Osteoblast (primary cell): Measurements from ENCODE around the gene FAM98C. TPM values are rescaled to one million over a fixed set of nuclear protein-coding genes. Genes with fewer than 3 reads are reported as not detected.

Experiments
- DNase-seq: peaks from one replicate; pipeline ENCODE4 v3.0.0; 2011; ENCODE audit warnings: low spot score, mixed read lengths; ENCODE audit not compliant: insufficient read length; ENCODE audit errors: missing footprints
- H2AFZ ChIP-seq: 2 replicates; pipeline ENCODE4 v1.6.0; 2011; ENCODE audit warnings: mild to moderate bottlenecking, low read length
- H3K27ac ChIP-seq: 2 replicates; pipeline ENCODE4 v1.5.1; 2011; ENCODE audit warnings: mild to moderate bottlenecking, low read depth, low read length, moderate library complexity
- H3K27me3 ChIP-seq: 2 replicates; pipeline ENCODE4 v1.6.0; 2012; ENCODE audit warnings: mild to moderate bottlenecking, control low read depth, inconsistent platforms, low read length, moderate library complexity; ENCODE audit not compliant: insufficient read depth
- H3K36me3 ChIP-seq: 2 replicates; pipeline ENCODE4 v1.5.1; 2011; ENCODE audit warnings: mild to moderate bottlenecking, low read length, control low read depth, moderate library complexity; ENCODE audit not compliant: insufficient read depth
- H3K4me1 ChIP-seq: 2 replicates; pipeline ENCODE4 v1.5.1; 2011; ENCODE audit warnings: mild to moderate bottlenecking, low read length, control low read depth, moderate library complexity; ENCODE audit not compliant: insufficient read depth
- H3K4me2 ChIP-seq: 2 replicates; pipeline ENCODE4 v1.6.0; 2011; ENCODE audit warnings: mild to moderate bottlenecking, low read length; ENCODE audit not compliant: insufficient read depth
- H3K4me3 ChIP-seq: fragments of 200-600 bp; sonication (generic); 3 replicates; pipeline ENCODE4 v1.5.1; 2012; ENCODE audit warnings: mild to moderate bottlenecking, low read length, inconsistent platforms; ENCODE audit not compliant: insufficient read depth
- H3K79me2 ChIP-seq: 2 replicates; pipeline ENCODE4 v1.6.0; 2012; ENCODE audit warnings: mild to moderate bottlenecking, low read length, control low read depth, inconsistent platforms; ENCODE audit not compliant: insufficient read depth
- H3K9me3 ChIP-seq: 2 replicates; pipeline ENCODE4 v1.5.1; 2011; ENCODE audit warnings: low read depth, low read length, control low read depth
- H4K20me1 ChIP-seq: 2 replicates; pipeline ENCODE4 v1.6.0; 2012; ENCODE audit warnings: mild to moderate bottlenecking, low read length, control low read depth; ENCODE audit not compliant: insufficient read depth
- total RNA-seq: library from RNA; depleted of rRNA; stranded (reverse); fragments of >200 nt; gene quantifications from 2 replicates; pipeline ENCODE4 v1.2.3, GENCODE V29; 2012
- TF ChIP-seq, protein P1 (sequence below): IDR thresholded peaks from 2 replicates; pipeline ENCODE4 v1.5.1; 2011; ENCODE audit warnings: mild to moderate bottlenecking, low read depth, low read length, moderate library complexity; ENCODE audit errors: extremely low read depth

The FAM98C gene
- total RNA-seq, 1 donor, result 14.1 TPM

DNA sequence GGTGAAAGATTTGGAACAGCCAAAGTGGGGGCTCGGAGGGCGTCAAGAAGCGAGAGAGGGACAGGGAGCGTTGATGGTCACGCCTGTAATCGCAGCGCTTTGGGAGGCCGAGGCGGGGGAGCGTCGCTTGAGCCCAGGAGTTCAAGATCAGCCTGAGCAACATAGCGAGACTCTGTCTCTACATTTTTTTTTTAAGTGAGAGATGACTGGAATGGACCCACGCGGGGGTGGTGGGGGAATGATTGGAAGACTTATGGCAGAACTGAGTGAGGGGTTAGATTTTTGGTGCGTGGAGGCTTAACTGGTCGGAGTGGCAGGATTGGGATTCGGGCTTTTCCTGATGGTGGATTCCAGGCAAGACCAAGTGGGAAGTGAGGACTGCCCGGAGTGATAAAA is 27.8 kb upstream of the FAM98C start:
- DNase-seq, result peak; percentile 70
- peaks cover 51% of the 10 kb centered on the region for H3K79me2 ChIP-seq

DNA sequence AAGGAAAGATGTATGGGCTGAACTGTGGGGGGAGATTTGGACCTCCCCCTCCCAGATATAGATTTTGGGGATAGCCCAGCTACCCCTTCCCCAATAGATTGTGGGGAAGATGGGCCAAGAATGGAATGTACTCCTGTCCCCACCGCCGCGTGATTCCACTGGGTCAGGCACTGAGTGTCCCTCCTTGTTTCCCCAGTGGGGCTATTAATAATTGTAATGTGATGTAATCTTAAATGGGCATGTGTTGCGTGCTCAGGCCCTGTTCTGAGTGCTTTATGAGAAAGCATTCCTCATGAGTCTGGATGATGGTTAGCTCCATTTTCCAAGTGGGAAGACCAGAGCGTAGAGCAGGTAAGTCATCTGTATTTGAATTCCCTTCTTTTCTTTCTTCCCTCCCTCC is 27.1 kb upstream of the FAM98C start:
- peaks cover 58% of the 10 kb centered on the region for H3K79me2 ChIP-seq
- peaks cover 36% of the 10 kb centered on the region for H4K20me1 ChIP-seq
- DNase-seq, result peak; percentile 91

More for the DNA sequence above, 27.8 kb upstream of the FAM98C start:
- H4K20me1 ChIP-seq, result peaks cover 33% of the 10 kb centered on the region
- H3K27me3 ChIP-seq, result no peaks in the 10 kb centered on the region
- H3K4me2 ChIP-seq, result peak overlapping the region; percentile 88
- peaks cover 15% of the 10 kb centered on the region for H3K4me1 ChIP-seq
- peak overlapping the region; percentile 91 for H2AFZ ChIP-seq
- H3K36me3 ChIP-seq, result peaks cover 25% of the 10 kb centered on the region
- peak overlapping the region; percentile 98 for H3K4me3 ChIP-seq
- H3K9me3 ChIP-seq, result no peaks in the 10 kb centered on the region
- TF ChIP-seq, protein P1, sequence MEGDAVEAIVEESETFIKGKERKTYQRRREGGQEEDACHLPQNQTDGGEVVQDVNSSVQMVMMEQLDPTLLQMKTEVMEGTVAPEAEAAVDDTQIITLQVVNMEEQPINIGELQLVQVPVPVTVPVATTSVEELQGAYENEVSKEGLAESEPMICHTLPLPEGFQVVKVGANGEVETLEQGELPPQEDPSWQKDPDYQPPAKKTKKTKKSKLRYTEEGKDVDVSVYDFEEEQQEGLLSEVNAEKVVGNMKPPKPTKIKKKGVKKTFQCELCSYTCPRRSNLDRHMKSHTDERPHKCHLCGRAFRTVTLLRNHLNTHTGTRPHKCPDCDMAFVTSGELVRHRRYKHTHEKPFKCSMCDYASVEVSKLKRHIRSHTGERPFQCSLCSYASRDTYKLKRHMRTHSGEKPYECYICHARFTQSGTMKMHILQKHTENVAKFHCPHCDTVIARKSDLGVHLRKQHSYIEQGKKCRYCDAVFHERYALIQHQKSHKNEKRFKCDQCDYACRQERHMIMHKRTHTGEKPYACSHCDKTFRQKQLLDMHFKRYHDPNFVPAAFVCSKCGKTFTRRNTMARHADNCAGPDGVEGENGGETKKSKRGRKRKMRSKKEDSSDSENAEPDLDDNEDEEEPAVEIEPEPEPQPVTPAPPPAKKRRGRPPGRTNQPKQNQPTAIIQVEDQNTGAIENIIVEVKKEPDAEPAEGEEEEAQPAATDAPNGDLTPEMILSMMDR, result no peak
- peak overlapping the region; percentile 95 for H3K27ac ChIP-seq

DNA sequence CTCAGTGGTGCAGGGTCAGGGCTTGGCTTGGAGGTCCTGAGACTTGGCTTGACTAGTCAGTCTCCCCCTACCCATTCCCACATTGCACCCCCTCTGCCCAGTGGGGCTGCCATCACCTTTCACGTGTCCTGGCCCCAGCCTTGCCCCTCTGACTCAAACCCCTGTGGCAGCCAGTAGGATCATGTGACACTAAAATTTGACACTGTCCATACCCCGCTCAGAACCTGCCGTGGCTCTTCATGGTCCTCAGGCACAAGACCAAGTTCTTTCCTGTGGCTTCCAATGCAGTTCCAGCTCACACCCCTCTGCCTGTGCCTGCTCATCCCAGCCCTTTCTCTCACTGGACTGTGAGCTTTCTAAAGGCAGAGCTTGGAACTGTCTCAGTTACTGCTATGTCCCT is 26.3 kb upstream of the FAM98C start:
- H3K9me3 ChIP-seq, result no peaks in the 10 kb centered on the region
- TF ChIP-seq, protein P1, result no peak
- peaks cover 15% of the 10 kb centered on the region for H3K4me1 ChIP-seq
- H3K27ac ChIP-seq, result peak overlapping the region; percentile 95
- peaks cover 42% of the 10 kb centered on the region for H4K20me1 ChIP-seq
- DNase-seq, result no peak
- peaks cover 65% of the 10 kb centered on the region for H3K79me2 ChIP-seq
- peak overlapping the region; percentile 98 for H3K4me3 ChIP-seq
- H2AFZ ChIP-seq, result no peak overlapping the region
- H3K4me2 ChIP-seq, result peak overlapping the region; percentile 88
- H3K36me3 ChIP-seq, result peaks cover 39% of the 10 kb centered on the region
- no peaks in the 10 kb centered on the region for H3K27me3 ChIP-seq

More for the DNA sequence above, 27.1 kb upstream of the FAM98C start:
- peak overlapping the region; percentile 98 for H3K4me3 ChIP-seq
- peaks cover 15% of the 10 kb centered on the region for H3K4me1 ChIP-seq
- no peaks in the 10 kb centered on the region for H3K27me3 ChIP-seq
- peaks cover 31% of the 10 kb centered on the region for H3K36me3 ChIP-seq
- H3K9me3 ChIP-seq, result no peaks in the 10 kb centered on the region
- H3K27ac ChIP-seq, result peak overlapping the region; percentile 95
- TF ChIP-seq, protein P1, result no peak
- peak overlapping the region; percentile 88 for H3K4me2 ChIP-seq
- no peak overlapping the region for H2AFZ ChIP-seq

DNA sequence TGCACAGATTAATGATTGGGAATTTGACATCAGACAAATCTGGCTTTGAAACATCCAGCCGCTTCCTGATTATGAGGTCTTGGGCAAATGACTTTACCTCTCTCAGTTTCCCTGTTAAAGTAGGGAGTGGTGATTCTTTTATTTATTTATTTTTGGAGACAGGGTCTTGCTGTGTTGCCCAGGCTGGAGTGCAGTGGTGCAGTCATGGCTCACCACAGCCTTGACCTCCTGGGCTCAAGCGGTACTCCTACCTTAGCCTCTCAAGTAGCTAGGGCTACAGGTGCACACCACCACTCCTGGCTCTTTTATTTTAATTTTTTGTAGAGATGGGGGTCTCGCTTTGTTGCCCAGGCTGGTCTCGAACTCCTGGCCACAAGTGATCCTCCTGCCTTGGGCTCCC is 25.8 kb upstream of the FAM98C start:
- peaks cover 45% of the 10 kb centered on the region for H4K20me1 ChIP-seq
- H3K27ac ChIP-seq, result no peak overlapping the region
- no peak overlapping the region for H3K4me2 ChIP-seq
- no peak overlapping the region for H3K4me3 ChIP-seq
- H2AFZ ChIP-seq, result no peak overlapping the region
- peaks cover 44% of the 10 kb centered on the region for H3K36me3 ChIP-seq
- TF ChIP-seq, protein P1, result no peak
- no peaks in the 10 kb centered on the region for H3K27me3 ChIP-seq
- peaks cover 15% of the 10 kb centered on the region for H3K4me1 ChIP-seq
- peaks cover 66% of the 10 kb centered on the region for H3K79me2 ChIP-seq
- H3K9me3 ChIP-seq, result no peaks in the 10 kb centered on the region
- no peak for DNase-seq
